GM18498 (cell line): ENCODE results near the gene CLEC18B.
"Not testable (repeated sequence)": the region's sequence is repeated elsewhere in the genome, so short reads cannot be mapped to it uniquely, and the experiment has no call there.

Experiments
- ATAC-seq: cut with Tn5 transposase; IDR thresholded peaks from one replicate; pipeline ENCODE4 v1.9.1; 2021; ENCODE audit warnings: mild to moderate bottlenecking, moderate library complexity; ENCODE audit not compliant: unreplicated experiment

Gene CLEC18B

DNA sequence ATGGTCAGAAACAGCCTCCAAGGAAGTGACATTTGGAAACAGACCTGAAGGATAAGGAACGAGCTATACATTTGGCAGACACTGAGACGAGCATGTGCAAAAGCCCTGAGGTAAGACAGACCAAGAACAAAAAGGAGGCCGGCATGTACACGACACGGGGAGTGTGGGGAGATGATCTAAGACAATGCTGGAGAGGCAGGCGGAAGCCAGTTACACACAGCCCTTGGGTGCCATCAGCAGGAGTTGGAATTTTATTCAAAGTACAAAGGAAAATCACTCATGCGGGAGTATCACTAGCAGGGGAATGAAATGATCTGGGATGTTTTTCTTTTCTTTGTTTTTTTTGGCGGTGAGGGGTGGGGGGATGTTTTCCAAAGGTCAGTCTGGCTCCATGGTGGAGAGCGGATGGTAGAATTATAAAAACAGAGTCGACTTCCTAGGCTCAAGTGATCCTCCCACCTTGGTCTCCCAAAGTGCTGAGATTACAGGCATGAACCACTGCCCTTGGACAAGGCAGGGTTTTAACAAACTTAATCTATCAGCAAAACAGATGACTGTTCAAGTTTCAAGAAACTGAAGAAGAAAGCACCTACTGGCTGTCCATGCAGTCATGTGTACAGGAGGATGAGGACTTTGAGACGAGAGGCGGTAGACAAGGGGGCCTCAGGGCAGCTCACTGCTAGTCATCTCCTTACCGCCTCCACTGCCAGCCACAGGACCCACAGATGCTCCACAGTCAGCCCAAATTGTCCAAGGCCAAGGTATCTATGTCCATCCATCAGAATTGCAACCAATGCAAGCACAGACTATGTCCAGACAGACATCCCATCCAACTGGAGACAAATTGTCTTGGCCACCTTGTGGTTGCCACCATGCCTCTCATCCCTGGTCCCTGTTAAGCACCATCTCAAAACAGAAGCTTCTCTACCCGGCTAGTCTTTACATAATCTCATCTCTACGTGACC is 59.4 kb downstream of the CLEC18B start:
- not testable (repeated sequence) for ATAC-seq
